Measurements from ENCODE around the gene SUOX.
"Not testable (repeated sequence)": the region's sequence is repeated elsewhere in the genome, so short reads cannot be mapped to it uniquely, and the experiment has no call there.

- not testable (repeated sequence) for TF ChIP-seq CTCF, POLR2A (IDR thresholded peaks at IDR 0.05)
Observed at GRCh38 chr12:55999999-56000540, 3.0 kb downstream of the SUOX start.

Data from uterus (tissue), 2 donors.